Measurements from ENCODE around the gene CDK6. TPM values are rescaled to one million over a fixed set of nuclear protein-coding genes. Genes with fewer than 3 reads are reported as not detected.

CDK6 gene
- total RNA-seq, 2 experiments from 2014 or later = 84.1 to 95.4 TPM

GRCh38 chr7:92843034-92843760 is 6.8 kb upstream of the CDK6 start:
- no peak for DNase-seq
- peaks cover 7% of the 10 kb centered on the region for H3K9me3 Mint-ChIP-seq
- ChIA-PET CTCF (interaction anchor here (0.6 to 1.0 kb wide), 3 partner anchors 10 to 21 kb away, joined by 3 read pairs; no protein-coding TSS in a partner anchor), POLR2A (no interaction called here)
- H3K36me3 Mint-ChIP-seq (ENCODE audit: low read depth) = no peaks in the 10 kb centered on the region
- H3K4me3 Mint-ChIP-seq = no peak overlapping the region
- H3K27me3 Mint-ChIP-seq = peaks cover 40% of the 10 kb centered on the region
- no peak overlapping the region for H3K27ac Mint-ChIP-seq
- peaks cover 5% of the 10 kb centered on the region for H3K4me1 Mint-ChIP-seq

GRCh38 chr7:92841192-92841591 is 4.8 kb upstream of the CDK6 start:
- peaks cover 12% of the 10 kb centered on the region for H3K4me1 Mint-ChIP-seq
- peaks cover 7% of the 10 kb centered on the region for H3K9me3 Mint-ChIP-seq
- H3K27ac Mint-ChIP-seq = no peak overlapping the region
- H3K4me3 Mint-ChIP-seq = no peak overlapping the region
- POLR2A ChIA-PET = no interaction called here
- CTCF ChIA-PET = interaction anchor here (0.6 kb wide), 1 partner anchor 343 kb away, joined by 3 read pairs; no protein-coding TSS in a partner anchor
- peaks cover 2% of the 10 kb centered on the region for H3K36me3 Mint-ChIP-seq (ENCODE audit: low read depth)
- no peak for DNase-seq
- H3K27me3 Mint-ChIP-seq = peaks cover 50% of the 10 kb centered on the region

- ChIA-PET CTCF (interaction anchor here (0.5 kb wide), 1 partner anchor 9 kb away, joined by 3 read pairs; no protein-coding TSS in a partner anchor), POLR2A (no interaction called here)
- Mint-ChIP-seq H3K27me3 (peaks cover 53% of the 10 kb centered on the region), H3K27ac (no peak overlapping the region), H3K36me3 (ENCODE audit: low read depth) (peaks cover 6% of the 10 kb centered on the region), H3K9me3 (peaks cover 7% of the 10 kb centered on the region), H3K4me1 (peaks cover 12% of the 10 kb centered on the region), H3K4me3 (no peak overlapping the region)
- DNase-seq = no peak
These were observed 3.9 kb upstream of the CDK6 start for GRCh38 chr7:92840316-92840715.

- H3K9me3 Mint-ChIP-seq = peaks cover 7% of the 10 kb centered on the region
- H3K27me3 Mint-ChIP-seq = peaks cover 53% of the 10 kb centered on the region
- H3K27ac Mint-ChIP-seq = no peak overlapping the region
- H3K36me3 Mint-ChIP-seq (ENCODE audit: low read depth) = peaks cover 7% of the 10 kb centered on the region
- ChIA-PET POLR2A (no interaction called here), CTCF (interaction anchor here (0.5 to 0.8 kb wide), 2 partner anchors 9 to 246 kb away, joined by 3 to 4 read pairs; no protein-coding TSS in a partner anchor)
- no peak overlapping the region for H3K4me3 Mint-ChIP-seq
- no peak for DNase-seq
- peaks cover 12% of the 10 kb centered on the region for H3K4me1 Mint-ChIP-seq
These were observed 3.5 kb upstream of the CDK6 start for GRCh38 chr7:92839901-92840300.

- Mint-ChIP-seq H3K9me3 (peaks cover 6% of the 10 kb centered on the region), H3K4me3 (no peak overlapping the region), H3K27me3 (peaks cover 52% of the 10 kb centered on the region), H3K4me1 (peaks cover 12% of the 10 kb centered on the region), H3K27ac (no peak overlapping the region), H3K36me3 (ENCODE audit: low read depth) (peaks cover 9% of the 10 kb centered on the region)
- ChIA-PET POLR2A (interaction anchor here (0.7 kb wide), 1 partner anchor 118 kb away, joined by 5 read pairs; no protein-coding TSS in a partner anchor), CTCF (interaction anchor here (0.8 to 1.0 kb wide), 2 partner anchors 178 to 247 kb away, joined by 3 to 4 read pairs; no protein-coding TSS in a partner anchor)
- DNase-seq = no peak
These were observed 2.6 kb upstream of the CDK6 start for GRCh38 chr7:92838934-92839333.

- H3K4me3 Mint-ChIP-seq = peak overlapping the region; percentile 79
- CTCF ChIA-PET = interaction anchor here (0.9 to 1.2 kb wide), 2 partner anchors 12 to 206 kb away, joined by 3 read pairs; no protein-coding TSS in a partner anchor
- peaks cover 23% of the 10 kb centered on the region for H3K36me3 Mint-ChIP-seq (ENCODE audit: low read depth)
- H3K9me3 Mint-ChIP-seq = no peaks in the 10 kb centered on the region
- POLR2A ChIA-PET = no interaction called here
- no peak for DNase-seq
- H3K27ac Mint-ChIP-seq = peak overlapping the region; percentile 71
- H3K27me3 Mint-ChIP-seq = peaks cover 44% of the 10 kb centered on the region
- peaks cover 18% of the 10 kb centered on the region for H3K4me1 Mint-ChIP-seq
These were observed 802 bp upstream of the CDK6 start for GRCh38 chr7:92837000-92837749.

GRCh38 chr7:92835851-92836488 is 403 bp downstream of the CDK6 start:
- DNase-seq = peak; percentile 41
- Mint-ChIP-seq H3K36me3 (ENCODE audit: low read depth) (peaks cover 33% of the 10 kb centered on the region), H3K4me1 (peaks cover 28% of the 10 kb centered on the region), H3K27me3 (peaks cover 33% of the 10 kb centered on the region), H3K9me3 (no peaks in the 10 kb centered on the region), H3K4me3 (peak overlapping the region; percentile 79), H3K27ac (peak overlapping the region; percentile 87)
- POLR2A ChIA-PET = no interaction called here
- CTCF ChIA-PET = interaction anchor here (1.0 to 1.2 kb wide), 2 partner anchors 94 to 208 kb away, joined by 3 read pairs; no protein-coding TSS in a partner anchor

GRCh38 chr7:92835261-92835850 is 1.0 kb downstream of the CDK6 start:
- Mint-ChIP-seq H3K27me3 (peaks cover 27% of the 10 kb centered on the region), H3K36me3 (ENCODE audit: low read depth) (peaks cover 39% of the 10 kb centered on the region)

GRCh38 chr7:92834507-92835260 is 1.7 kb downstream of the CDK6 start:
- ChIA-PET POLR2A (interaction anchor here (0.8 kb wide), 1 partner anchor 209 kb away, joined by 5 read pairs; no protein-coding TSS in a partner anchor), CTCF (no interaction called here)
- Mint-ChIP-seq H3K27me3 (peaks cover 20% of the 10 kb centered on the region), H3K4me1 (peaks cover 38% of the 10 kb centered on the region), H3K27ac (peak overlapping the region; percentile 92), H3K9me3 (no peaks in the 10 kb centered on the region), H3K36me3 (ENCODE audit: low read depth) (peaks cover 45% of the 10 kb centered on the region), H3K4me3 (peak overlapping the region; percentile 79)
- DNase-seq = no peak

More at GRCh38 chr7:92835261-92835850, 1.0 kb downstream of the CDK6 start:
- H3K4me3 Mint-ChIP-seq = peak overlapping the region; percentile 79
- CTCF ChIA-PET = interaction anchor here (1.0 kb wide), 1 partner anchor 94 kb away, joined by 3 read pairs; no protein-coding TSS in a partner anchor
- H3K27ac Mint-ChIP-seq = peak overlapping the region; percentile 87
- DNase-seq = peak; percentile 60
- H3K4me1 Mint-ChIP-seq = peaks cover 33% of the 10 kb centered on the region
- POLR2A ChIA-PET = no interaction called here
- H3K9me3 Mint-ChIP-seq = no peaks in the 10 kb centered on the region

- peaks cover 17% of the 10 kb centered on the region for H3K27me3 Mint-ChIP-seq
- H3K4me3 Mint-ChIP-seq = peak overlapping the region; percentile 79
- ChIA-PET POLR2A (interaction anchor here (0.7 to 0.8 kb wide), 2 partner anchors 18 to 208 kb away, joined by 3 to 5 read pairs; no protein-coding TSS in a partner anchor), CTCF (interaction anchor here (1.2 to 4.7 kb wide), 21 partner anchors 11 to 236 kb away, joined by 3 to 78 read pairs (median 6); no protein-coding TSS in a partner anchor)
- peak; percentile 78 for DNase-seq
- H3K36me3 Mint-ChIP-seq (ENCODE audit: low read depth) = peaks cover 45% of the 10 kb centered on the region
- peak overlapping the region; percentile 92 for H3K27ac Mint-ChIP-seq
- peaks cover 43% of the 10 kb centered on the region for H3K4me1 Mint-ChIP-seq
- no peaks in the 10 kb centered on the region for H3K9me3 Mint-ChIP-seq
These were observed 2.4 kb downstream of the CDK6 start for GRCh38 chr7:92833766-92834506.
